ENCODE data around the gene ELN. TPM values are rescaled to one million over a fixed set of nuclear protein-coding genes. Genes with fewer than 3 reads are reported as not detected.

The ELN gene
- total and polyA plus RNA-seq, 2 experiments from 2014 or later, result 37.7 to 58.1 TPM

GRCh38 chr7:74056096-74056915 lies 28.3 kb downstream of the ELN start:
- peaks cover 7% of the 10 kb centered on the region for H3K4me1 ChIP-seq (ENCODE audit: insufficient read depth)
- no peak overlapping the region for H3K4me2 ChIP-seq
- H3K4me3 ChIP-seq, result no peak overlapping the region
- H3K27me3 ChIP-seq, result no peaks in the 10 kb centered on the region
- DNase-seq (ENCODE audit: low spot score), result no peak
- WGBS (ENCODE audit: low lambda C conversion rate, missing lambda C conversion rate), result 86% methylated on average over 26 of the region's 26 CpGs
- H4K20me1 ChIP-seq (ENCODE audit: insufficient read depth, poor library complexity, severe bottlenecking), result no peaks in the 10 kb centered on the region
- no peak overlapping the region for H2AFZ ChIP-seq
- H3K9me2 ChIP-seq (replicated peaks; ENCODE audit: insufficient read depth), result no peaks in the 10 kb centered on the region
- H3K79me2 ChIP-seq, result no peaks in the 10 kb centered on the region
- TF ChIP-seq EZH2 (IDR thresholded peaks at IDR 0.05; ENCODE audit: borderline replicate concordance) (no peak), EZH2phosphoT487 (IDR thresholded peaks at IDR 0.05; ENCODE audit: low read depth, severe bottlenecking, unreplicated experiment) (no peak), CTCF (IDR thresholded peaks at IDR 0.05; ENCODE audit: poor library complexity) (no peak)
- H3K27ac ChIP-seq, result no peak overlapping the region
- no peaks in the 10 kb centered on the region for H3K9me3 ChIP-seq (ENCODE audit: low read depth)
- no peaks in the 10 kb centered on the region for H3K36me3 ChIP-seq (replicated peaks; ENCODE audit: insufficient read depth, low read depth)

GRCh38 chr7:74057216-74057925 lies 29.4 kb downstream of the ELN start:
- Histone ChIP-seq H3K4me1 (ENCODE audit: insufficient read depth) (peaks cover 3% of the 10 kb centered on the region), H3K27ac (no peak overlapping the region)

GRCh38 chr7:74057987-74058386 lies 30.0 kb downstream of the ELN start:
- Histone ChIP-seq H3K27ac (no peak overlapping the region), H3K9me2 (replicated peaks; ENCODE audit: insufficient read depth) (no peaks in the 10 kb centered on the region), H3K4me3 (no peak overlapping the region), H4K20me1 (ENCODE audit: insufficient read depth, poor library complexity, severe bottlenecking) (no peaks in the 10 kb centered on the region), H2AFZ (no peak overlapping the region), H3K4me1 (ENCODE audit: insufficient read depth) (peaks cover 3% of the 10 kb centered on the region), H3K79me2 (no peaks in the 10 kb centered on the region), H3K9me3 (ENCODE audit: low read depth) (no peaks in the 10 kb centered on the region), H3K36me3 (replicated peaks; ENCODE audit: insufficient read depth, low read depth) (no peaks in the 10 kb centered on the region), H3K4me2 (no peak overlapping the region), H3K27me3 (no peaks in the 10 kb centered on the region)
- TF ChIP-seq EZH2phosphoT487 (IDR thresholded peaks at IDR 0.05; ENCODE audit: low read depth, severe bottlenecking, unreplicated experiment) (no peak), EZH2 (IDR thresholded peaks at IDR 0.05; ENCODE audit: borderline replicate concordance) (no peak), CTCF (IDR thresholded peaks at IDR 0.05; ENCODE audit: poor library complexity) (no peak)
- DNase-seq (ENCODE audit: low spot score), result no peak
- 100% methylated on average over 1 of the region's 1 CpG for WGBS (ENCODE audit: low lambda C conversion rate, missing lambda C conversion rate)

More at GRCh38 chr7:74057216-74057925, 29.4 kb downstream of the ELN start:
- Histone ChIP-seq H3K4me3 (no peak overlapping the region), H2AFZ (no peak overlapping the region), H3K9me3 (ENCODE audit: low read depth) (no peaks in the 10 kb centered on the region), H3K9me2 (replicated peaks; ENCODE audit: insufficient read depth) (no peaks in the 10 kb centered on the region), H3K36me3 (replicated peaks; ENCODE audit: insufficient read depth, low read depth) (no peaks in the 10 kb centered on the region), H3K27me3 (no peaks in the 10 kb centered on the region), H3K79me2 (no peaks in the 10 kb centered on the region), H4K20me1 (ENCODE audit: insufficient read depth, poor library complexity, severe bottlenecking) (no peaks in the 10 kb centered on the region), H3K4me2 (no peak overlapping the region)
- WGBS (ENCODE audit: low lambda C conversion rate, missing lambda C conversion rate), result 89% methylated on average over 11 of the region's 11 CpGs
- TF ChIP-seq EZH2phosphoT487 (IDR thresholded peaks at IDR 0.05; ENCODE audit: low read depth, severe bottlenecking, unreplicated experiment), result no peak
- no peak for TF ChIP-seq EZH2 (IDR thresholded peaks at IDR 0.05; ENCODE audit: borderline replicate concordance)
- TF ChIP-seq CTCF (IDR thresholded peaks at IDR 0.05; ENCODE audit: poor library complexity), result no peak
- DNase-seq (ENCODE audit: low spot score), result no peak

Data from hepatocyte (in vitro differentiated cells).